Right lobe of liver (tissue), 4 donors: ENCODE measurements around the gene SLMAP.

ENCODE experiments used
- CTCF ChIP-seq, 4 donors: fragments of 200-600 bp in 3 of 4; fragments of 450-650 bp in 1 of 4; IDR thresholded peaks; one replicate each; pipeline versions ENCODE4 v1.5.1 to v1.8.0; 2016 to 2022; ENCODE audit warnings: antibody characterized with exemption in 4 of 4, mild to moderate bottlenecking in 2 of 4
- POLR2A ChIP-seq: fragments of 450-650 bp; IDR thresholded peaks from one replicate; pipeline ENCODE4 v1.6.1; 2017; ENCODE audit warnings: antibody characterized with exemption, mild to moderate bottlenecking
- donor health status: DM: no; HTN: no; CAD: no.
- donor health status: DM: no; HTN: no; CAD: no.
- donor health status: DM: no; HTN: yes; CAD: no.

GRCh38 chr3:57910990-57911389 is 154.9 kb downstream of the SLMAP start:
- TF ChIP-seq CTCF (IDR thresholded peaks at IDR 0.05) (peak; percentile 19 to 36 (median 33)), POLR2A (no peak)
